Measurements from ENCODE around the gene B3GALT2.

B3GALT2 gene

GRCh38 chr1:193216920-193217319, 30.5 kb upstream of the B3GALT2 start:
- TF ChIP-seq CTCF (IDR thresholded peaks at IDR 0.05; ENCODE audit: low read depth, low read length, missing control alignments), result no peak
- no peak for DNase-seq (ENCODE audit: extremely low read depth, low read depth)
- H3K4me3 ChIP-seq (replicated peaks; ENCODE audit: low read depth, low read length), result no peak overlapping the region

GRCh38 chr1:193213998-193214397, 27.6 kb upstream of the B3GALT2 start:
- no peak for DNase-seq (ENCODE audit: extremely low read depth, low read depth)
- H3K4me3 ChIP-seq (replicated peaks; ENCODE audit: low read depth, low read length), result no peak overlapping the region
- no peak for TF ChIP-seq CTCF (IDR thresholded peaks at IDR 0.05; ENCODE audit: low read depth, low read length, missing control alignments)

- no peak for DNase-seq (ENCODE audit: extremely low read depth, low read depth)
- H3K4me3 ChIP-seq (replicated peaks; ENCODE audit: low read depth, low read length), result no peak overlapping the region
- TF ChIP-seq CTCF (IDR thresholded peaks at IDR 0.05; ENCODE audit: low read depth, low read length, missing control alignments), result no peak
These were observed 26.2 kb upstream of the B3GALT2 start for GRCh38 chr1:193212637-193213036.

- H3K4me3 ChIP-seq (replicated peaks; ENCODE audit: low read depth, low read length), result no peak overlapping the region
- peak; percentile 4 for DNase-seq (ENCODE audit: extremely low read depth, low read depth)
- TF ChIP-seq CTCF (IDR thresholded peaks at IDR 0.05; ENCODE audit: low read depth, low read length, missing control alignments), result no peak
These were observed 25.1 kb upstream of the B3GALT2 start for GRCh38 chr1:193211539-193211938.

DNA sequence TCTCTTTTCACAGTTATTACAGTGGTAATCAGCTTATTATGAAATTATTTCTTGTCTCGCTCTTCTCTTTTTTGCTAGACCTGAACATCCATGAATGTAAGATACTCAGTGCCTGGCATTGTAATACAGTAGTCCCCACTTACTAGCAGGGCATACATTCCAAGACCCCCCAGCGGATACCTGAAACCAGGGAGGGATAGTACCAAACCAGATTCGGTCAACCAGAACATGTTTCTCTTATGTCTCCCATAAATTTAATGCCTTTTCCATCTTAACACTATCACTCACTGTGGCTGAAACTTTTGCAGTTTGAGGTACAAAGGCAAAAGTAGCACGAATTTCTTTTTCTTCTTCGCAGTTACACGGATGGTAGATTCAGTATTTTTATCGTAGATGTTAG, 24.6 kb upstream of the B3GALT2 start:
- H3K4me3 ChIP-seq (replicated peaks; ENCODE audit: low read depth, low read length), result no peak overlapping the region
- TF ChIP-seq CTCF (IDR thresholded peaks at IDR 0.05; ENCODE audit: low read depth, low read length, missing control alignments), result no peak
- DNase-seq (ENCODE audit: extremely low read depth, low read depth), result no peak

DNA sequence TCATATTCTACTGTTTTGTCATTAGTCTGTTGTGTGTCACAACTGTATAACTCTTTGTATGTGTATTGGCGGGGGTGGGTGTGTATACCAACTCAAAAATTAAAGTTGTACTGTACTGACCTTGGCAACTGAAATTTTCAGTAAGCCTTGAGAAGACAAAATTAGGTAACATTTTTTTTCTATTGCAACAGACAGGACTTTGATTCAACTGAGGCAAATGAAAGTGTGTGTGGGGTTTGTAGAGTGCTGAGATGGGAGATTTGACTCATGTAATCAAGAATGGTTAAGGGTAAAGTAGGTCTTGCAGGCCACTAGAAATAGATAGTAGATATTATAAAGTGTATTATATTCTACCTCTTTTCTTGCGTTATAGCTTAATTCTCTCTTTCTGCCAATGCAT, 14.6 kb upstream of the B3GALT2 start:
- no peak for DNase-seq (ENCODE audit: extremely low read depth, low read depth)
- no peak for TF ChIP-seq CTCF (IDR thresholded peaks at IDR 0.05; ENCODE audit: low read depth, low read length, missing control alignments)
- H3K4me3 ChIP-seq (replicated peaks; ENCODE audit: low read depth, low read length), result no peak overlapping the region

- DNase-seq (ENCODE audit: extremely low read depth, low read depth), result no peak
- no peak overlapping the region for H3K4me3 ChIP-seq (replicated peaks; ENCODE audit: low read depth, low read length)
- no peak for TF ChIP-seq CTCF (IDR thresholded peaks at IDR 0.05; ENCODE audit: low read depth, low read length, missing control alignments)
These were observed 13.5 kb upstream of the B3GALT2 start for GRCh38 chr1:193199940-193200339.

All from HFF-Myc (cell line).